Fibroblast of mammary gland (primary cell): ENCODE results near the gene CELSR2.

ENCODE experiments used
- DNase-seq: peaks from one replicate; pipeline ENCODE4 v3.0.0-alpha.2; 2010; ENCODE audit warnings: low read depth
- H3K4me3 ChIP-seq: 2 replicates; pipeline ENCODE4 v1.5.1; 2011; ENCODE audit warnings: low read depth, mild to moderate bottlenecking, low read length, moderate library complexity; ENCODE audit not compliant: control insufficient read depth
- CTCF ChIP-seq: conservative IDR thresholded peaks from 2 replicates; pipeline ENCODE4 v1.5.1; 2011; ENCODE audit warnings: low read depth, low read length, inconsistent platforms; ENCODE audit not compliant: control insufficient read depth, insufficient read depth

The CELSR2 gene

GRCh38 chr1:109208394-109208793, 40.9 kb upstream of the CELSR2 start:
- peak; percentile 62 for DNase-seq
- TF ChIP-seq CTCF = no peak

GRCh38 chr1:109208836-109209463, 40.4 kb upstream of the CELSR2 start:
- DNase-seq = peak; percentile 65
- TF ChIP-seq CTCF = no peak
- peak overlapping the region; percentile 24 for H3K4me3 ChIP-seq

More at GRCh38 chr1:109208394-109208793, 40.9 kb upstream of the CELSR2 start:
- no peak overlapping the region for H3K4me3 ChIP-seq

GRCh38 chr1:109210058-109210457, 39.3 kb upstream of the CELSR2 start:
- DNase-seq = no peak
- TF ChIP-seq CTCF = no peak
- H3K4me3 ChIP-seq = no peak overlapping the region

GRCh38 chr1:109213345-109213823, 36.0 kb upstream of the CELSR2 start:
- no peak for DNase-seq
- H3K4me3 ChIP-seq = peak overlapping the region; percentile 99
- TF ChIP-seq CTCF = no peak

GRCh38 chr1:109213824-109214693, 35.3 kb upstream of the CELSR2 start, which contains the start of gene SARS1:
Gene SARS1 (plus strand): TSS chr1:109213918. CDS start chr1:109213993, 75 bp downstream.
- H3K4me3 ChIP-seq = peak within 1 kb of the TSS; percentile 99
- peak; percentile 70 for DNase-seq
- no peak for TF ChIP-seq CTCF

- DNase-seq = peak; percentile 85
- TF ChIP-seq CTCF = no peak
- H3K4me3 ChIP-seq = peak overlapping the region; percentile 99
Measured at GRCh38 chr1:109214695-109215623, 34.4 kb upstream of the CELSR2 start.
